GM19239 (cell line): ENCODE measurements around the gene HTR2C.
"Not testable (repeated sequence)": the region's sequence is repeated elsewhere in the genome, so short reads cannot be mapped to it uniquely, and the experiment has no call there.

ENCODE experiments used
- DNase-seq: peaks from one replicate; pipeline ENCODE4 v3.0.0; 2011; ENCODE audit warnings: low spot score; ENCODE audit not compliant: insufficient read length
- FAIRE-seq: peaks from 2 replicates; lab custom pipeline; 2011; peaks lifted over from hg19 to GRCh38; lab: Jason Lieb, UNC

Gene HTR2C

DNA sequence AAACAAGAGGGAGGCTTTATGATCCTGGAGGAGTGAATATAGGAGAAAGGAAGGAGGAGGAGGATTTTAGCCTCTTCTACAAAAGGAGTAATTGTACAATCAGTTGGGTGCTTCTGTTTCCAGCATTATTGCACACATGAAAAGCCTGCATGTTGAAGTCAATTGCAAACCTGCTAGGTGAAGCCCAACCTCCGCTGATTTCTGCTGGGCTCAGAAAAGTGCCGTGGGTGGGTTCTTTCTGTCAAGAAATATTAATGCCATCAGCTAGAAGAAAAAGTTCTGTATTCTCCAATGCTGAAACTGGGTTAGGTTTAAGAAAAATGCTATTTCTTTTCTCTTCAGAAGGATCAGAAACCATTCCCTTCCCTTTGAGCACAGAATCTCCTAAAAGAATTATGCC lies 349.4 kb downstream of the HTR2C start:
- FAIRE-seq, DNase-seq: not testable (repeated sequence)

DNA sequence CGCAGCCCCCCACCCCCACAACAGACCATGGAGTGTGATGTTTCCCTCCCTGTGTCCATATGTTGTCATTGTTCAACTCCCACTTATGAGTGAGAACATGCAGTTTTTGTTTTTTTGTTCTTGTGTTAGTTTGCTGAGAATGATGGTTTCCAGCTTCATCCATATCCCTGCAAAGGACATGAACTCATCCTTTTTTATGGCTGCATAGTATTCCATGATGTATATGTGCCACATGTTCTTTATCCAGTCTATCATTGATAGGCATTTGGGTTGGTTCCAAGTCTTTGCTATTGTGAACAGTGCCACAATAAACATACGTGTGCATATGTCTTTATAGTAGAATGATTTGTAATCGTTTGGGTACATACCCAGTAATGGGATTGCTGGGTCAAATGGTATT lies 353.2 kb downstream of the HTR2C start:
- not testable (repeated sequence) for FAIRE-seq, DNase-seq

DNA sequence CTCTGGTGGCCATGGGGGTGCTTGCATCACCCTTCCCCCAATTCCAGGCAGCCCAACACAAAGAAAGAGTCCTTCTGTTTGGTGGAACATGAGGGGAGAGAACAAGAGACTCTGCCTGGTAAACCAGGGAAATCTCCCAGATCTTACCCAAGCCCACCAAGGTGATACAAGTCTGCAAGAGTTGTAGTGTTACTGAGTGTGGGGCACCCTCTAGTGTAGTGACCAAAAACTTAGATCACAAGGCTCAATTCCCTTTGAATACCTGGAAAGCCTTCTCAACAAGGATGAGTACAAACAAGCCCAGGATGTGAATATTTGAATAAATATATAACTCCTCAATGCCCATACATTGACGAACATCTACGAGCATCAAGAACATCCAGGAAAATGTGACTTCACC lies 368.8 kb downstream of the HTR2C start:
- FAIRE-seq (no peak), DNase-seq (no peak)
